B cell (primary cell): ENCODE measurements around the gene PLD1. TPM values are rescaled to one million over a fixed set of nuclear protein-coding genes. Genes with fewer than 3 reads are reported as not detected.

ENCODE experiments used
- ATAC-seq: fragments of 200-7000 bp; cut with Tn5 transposase; one replicate; pipeline ENCODE4 v1.10.0; 2021; ENCODE audit warnings: low read depth, mild to moderate bottlenecking, moderate number of reproducible peaks, moderate library complexity
- CTCF ChIA-PET: fragments of 350-600 bp; sonication (Branson Sonifier 250); formaldehyde crosslinking; loops from one replicate; lab custom pipeline; 2021; ENCODE audit warnings: antibody characterized with exemption, inconsistent platforms; lab: Charles Lee
- POLR2A ChIA-PET: fragments of 350-600 bp; sonication (Branson Sonifier 250); formaldehyde crosslinking; loops from one replicate; lab custom pipeline; 2021; ENCODE audit warnings: antibody characterized with exemption; lab: Charles Lee
- DNase-seq: peaks from one replicate; pipeline ENCODE4 v3.0.0; 2013
- H2AFZ ChIP-seq: 2 replicates; pipeline ENCODE4 v1.6.1; 2012; ENCODE audit warnings: mild to moderate bottlenecking, low read depth, low read length; ENCODE audit not compliant: insufficient read depth, poor library complexity, severe bottlenecking
- H3K27ac ChIP-seq, 2 donors: 1 replicate in 1 of 2; 2 replicates in 1 of 2; pipeline ENCODE4 v1.5.1; 2012 to 2013; ENCODE audit warnings: low read length in 2 of 2, mild to moderate bottlenecking in 2 of 2, moderate library complexity in 1 of 2
- H3K27me3 ChIP-seq, 4 experiments: fragments of 200-600 bp in 1 of 4; sonication (generic) in 1 of 4; replicated peaks in 1 of 4; 1 replicate in 2 of 4; 2 replicates in 2 of 4; pipeline versions ENCODE4 v1.6.1 to v1.7.0; 2013 to 2016; ENCODE audit warnings: low read length in 3 of 4, mild to moderate bottlenecking in 2 of 4, mixed read lengths in 1 of 4, moderate library complexity in 1 of 4; ENCODE audit not compliant: insufficient read depth in 4 of 4, control insufficient read depth in 3 of 4; ENCODE audit errors: control extremely low read depth in 1 of 4
- H3K36me3 ChIP-seq, 2 experiments: replicated peaks in 1 of 2; 1 replicate in 1 of 2; 2 replicates in 1 of 2; pipeline versions ENCODE4 v1.6.1 to v1.7.1; 2013; ENCODE audit warnings: low read length in 1 of 2; ENCODE audit not compliant: insufficient read depth in 2 of 2, control insufficient read depth in 1 of 2; ENCODE audit errors: control extremely low read depth in 1 of 2, extremely low read depth in 1 of 2
- H3K4me1 ChIP-seq, 2 donors: fragments of 200-600 bp in 1 of 2; sonication (generic) in 1 of 2; 1 replicate in 1 of 2; 2 replicates in 1 of 2; pipeline versions ENCODE4 v1.5.1 to v1.6.1; 2013 to 2017; ENCODE audit warnings: low read length in 2 of 2; ENCODE audit not compliant: control insufficient read depth in 2 of 2, insufficient read depth in 2 of 2
- H3K4me2 ChIP-seq: replicated peaks from 2 replicates; pipeline ENCODE3; 2012; ENCODE audit warnings: mild to moderate bottlenecking, low read depth, low read length; ENCODE audit not compliant: poor library complexity, severe bottlenecking
- H3K4me3 ChIP-seq, 5 experiments: fragments of 200-600 bp in 1 of 5; sonication (generic) in 1 of 5; 1 replicate in 3 of 5; 2 replicates in 2 of 5; pipeline versions ENCODE4 v1.5.1 to v1.7.0; 2011 to 2016; ENCODE audit warnings: low read length in 4 of 5, mild to moderate bottlenecking in 4 of 5, low read depth in 2 of 5, control low read depth in 1 of 5, moderate library complexity in 1 of 5; ENCODE audit not compliant: insufficient read depth in 1 of 5; ENCODE audit errors: control extremely low read depth in 1 of 5, extremely low read depth in 1 of 5
- H3K79me2 ChIP-seq: fragments of 200-600 bp; sonication (generic); one replicate; pipeline ENCODE4 v1.6.0; 2016; ENCODE audit warnings: low read length; ENCODE audit not compliant: control insufficient read depth, insufficient read depth
- H3K9ac ChIP-seq: fragments of 200-600 bp; sonication (generic); 2 replicates; pipeline ENCODE4 v1.6.1; 2017; ENCODE audit warnings: mild to moderate bottlenecking, low read length, moderate library complexity
- H3K9me3 ChIP-seq, 3 donors: one replicate each; pipeline versions ENCODE4 v1.6.1 to v1.7.1; 2013; ENCODE audit warnings: low read length in 2 of 3; ENCODE audit not compliant: control insufficient read depth in 2 of 3, insufficient read depth in 1 of 3; ENCODE audit errors: control extremely low read depth in 1 of 3
- H4K20me1 ChIP-seq: 2 replicates; pipeline ENCODE4 v1.6.0; 2012; ENCODE audit warnings: mild to moderate bottlenecking, low read length; ENCODE audit not compliant: insufficient read depth, control insufficient read depth, poor library complexity, severe bottlenecking
- H3K27ac Mint-ChIP-seq: one replicate; pipeline ENCODE4 v1.8.0; 2021; ENCODE audit warnings: mixed read lengths
- H3K27me3 Mint-ChIP-seq: one replicate; pipeline ENCODE4 v1.8.0; 2021; ENCODE audit warnings: mixed read lengths
- H3K4me1 Mint-ChIP-seq: one replicate; pipeline ENCODE4 v1.8.0; 2021; ENCODE audit warnings: mixed read lengths
- H3K4me3 Mint-ChIP-seq: one replicate; pipeline ENCODE4 v1.8.0; 2021; ENCODE audit warnings: mixed read lengths
- H3K9me3 Mint-ChIP-seq: one replicate; pipeline ENCODE4 v1.8.0; 2022; ENCODE audit warnings: mixed read lengths; ENCODE audit not compliant: insufficient read depth
- EZH2 ChIP-seq: IDR thresholded peaks from 2 replicates; pipeline ENCODE4 v1.6.1; 2012; ENCODE audit warnings: borderline replicate concordance, low read depth, mild to moderate bottlenecking, moderate library complexity, low read length; ENCODE audit not compliant: insufficient read depth, poor library complexity, severe bottlenecking
- WGBS: methylation state at CpG from one replicate; pipeline ENCODE4 v1.1.5; 2013; ENCODE audit warnings: missing lambda C conversion rate; ENCODE audit not compliant: insufficient coverage; 5-methylcytosine and 5-hydroxymethylcytosine counted together
- intact Hi-C: fragments of 100-400 bp; cut with micrococcal nuclease; formaldehyde crosslinking; loops from one replicate; pipeline ENCODE4 v1.10.0; 2022
- polyA plus RNA-seq: library from polyadenylated mRNA; depleted of rRNA; stranded (reverse); fragments of >200 nt; gene quantifications from 2 replicates; pipeline ENCODE4 v1.2.3, GENCODE V29; 2012
- total RNA-seq, 2 donors: library from RNA; stranded (reverse); fragments of 120-200 nt in 1 of 2; gene quantifications; 1 replicate in 1 of 2; 2 replicates in 1 of 2; pipeline versions ENCODE4 v1.2.3 to v1.2.4, GENCODE V29; 2013 to 2022
- TF ChIP-seq, protein P1 (sequence below): fragments of 200-600 bp; IDR thresholded peaks from one replicate; pipeline ENCODE4 v1.8.0; 2022; ENCODE audit warnings: antibody characterized with exemption, mild to moderate bottlenecking

PLD1 gene
- total and polyA plus RNA-seq, 2 donors (not counting 1 experiment from before 2014, with no cell fraction given): 0.24 to 0.52 TPM

DNA sequence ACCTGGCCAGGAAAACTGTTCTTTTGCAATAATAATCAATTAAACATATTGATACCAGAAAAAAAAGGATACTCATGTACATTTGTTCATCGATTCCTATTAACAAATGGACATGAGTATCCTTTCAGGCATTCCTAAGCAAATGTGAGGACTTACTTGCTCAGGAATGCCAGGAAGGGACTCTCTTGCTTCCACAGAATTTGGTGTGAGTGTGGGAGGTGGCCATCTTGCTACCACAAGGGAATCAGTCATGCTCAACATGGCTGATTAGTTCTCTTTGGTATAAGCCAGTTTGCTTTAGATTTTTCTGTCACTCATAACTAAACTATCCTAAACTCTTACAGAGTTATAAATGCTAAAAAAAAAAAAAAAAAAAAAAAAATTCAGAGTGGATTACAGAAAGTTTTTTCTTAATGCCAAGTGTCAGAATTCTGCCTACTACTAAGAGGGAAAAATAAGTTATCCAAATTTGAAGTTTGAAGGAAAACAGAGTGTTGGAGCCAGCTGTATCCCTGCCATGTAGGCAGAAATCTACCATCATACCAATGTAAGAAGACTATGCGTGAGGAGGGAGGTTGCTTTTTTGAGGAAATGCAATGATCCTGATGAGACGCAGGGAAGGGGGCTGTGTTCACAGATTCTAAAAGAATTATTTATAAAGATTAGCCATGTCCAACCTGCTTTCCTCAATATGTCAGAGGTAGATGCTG lies 98.7 kb downstream of the PLD1 start:
- TF ChIP-seq EZH2: no peak
- TF ChIP-seq, protein P1, sequence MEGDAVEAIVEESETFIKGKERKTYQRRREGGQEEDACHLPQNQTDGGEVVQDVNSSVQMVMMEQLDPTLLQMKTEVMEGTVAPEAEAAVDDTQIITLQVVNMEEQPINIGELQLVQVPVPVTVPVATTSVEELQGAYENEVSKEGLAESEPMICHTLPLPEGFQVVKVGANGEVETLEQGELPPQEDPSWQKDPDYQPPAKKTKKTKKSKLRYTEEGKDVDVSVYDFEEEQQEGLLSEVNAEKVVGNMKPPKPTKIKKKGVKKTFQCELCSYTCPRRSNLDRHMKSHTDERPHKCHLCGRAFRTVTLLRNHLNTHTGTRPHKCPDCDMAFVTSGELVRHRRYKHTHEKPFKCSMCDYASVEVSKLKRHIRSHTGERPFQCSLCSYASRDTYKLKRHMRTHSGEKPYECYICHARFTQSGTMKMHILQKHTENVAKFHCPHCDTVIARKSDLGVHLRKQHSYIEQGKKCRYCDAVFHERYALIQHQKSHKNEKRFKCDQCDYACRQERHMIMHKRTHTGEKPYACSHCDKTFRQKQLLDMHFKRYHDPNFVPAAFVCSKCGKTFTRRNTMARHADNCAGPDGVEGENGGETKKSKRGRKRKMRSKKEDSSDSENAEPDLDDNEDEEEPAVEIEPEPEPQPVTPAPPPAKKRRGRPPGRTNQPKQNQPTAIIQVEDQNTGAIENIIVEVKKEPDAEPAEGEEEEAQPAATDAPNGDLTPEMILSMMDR: no peak
- intact Hi-C loops: no loop called here
- Histone ChIP-seq H3K27me3 (no peaks in the 10 kb centered on the region), H3K4me2 (no peak overlapping the region), H3K36me3 (no peaks in the 10 kb centered on the region), H3K79me2 (no peaks in the 10 kb centered on the region), H3K9ac (no peak overlapping the region), H3K27ac (no peak overlapping the region), H4K20me1 (no peaks in the 10 kb centered on the region), H2AFZ (no peak overlapping the region), H3K4me3 (no peak overlapping the region), H3K4me1 (no peaks in the 10 kb centered on the region), H3K9me3 (peaks cover 0 to 3% (median 0%) of the 10 kb centered on the region in 3 donors)
- H3K27ac Mint-ChIP-seq: no peak overlapping the region
- CTCF ChIA-PET: no interaction called here
- no CpG with 5 or more reads among the region's 3 CpGs for WGBS
- no peak for ATAC-seq
- no peaks in the 10 kb centered on the region for H3K27me3 Mint-ChIP-seq
- H3K4me1 Mint-ChIP-seq: no peaks in the 10 kb centered on the region
- no peak for DNase-seq
- POLR2A ChIA-PET: no interaction called here
- H3K4me3 Mint-ChIP-seq: no peak overlapping the region
- H3K9me3 Mint-ChIP-seq: peaks cover 3% of the 10 kb centered on the region

- POLR2A ChIA-PET: no interaction called here
- Histone ChIP-seq H3K9me3 (peaks cover 0 to 3% (median 0%) of the 10 kb centered on the region in 3 donors), H3K36me3 (no peaks in the 10 kb centered on the region), H3K4me1 (no peaks in the 10 kb centered on the region), H3K27ac (no peak overlapping the region), H3K27me3 (no peaks in the 10 kb centered on the region), H2AFZ (no peak overlapping the region), H4K20me1 (no peaks in the 10 kb centered on the region), H3K9ac (no peak overlapping the region), H3K4me2 (no peak overlapping the region), H3K4me3 (no peak overlapping the region), H3K79me2 (no peaks in the 10 kb centered on the region)
- Mint-ChIP-seq H3K27me3 (no peaks in the 10 kb centered on the region), H3K27ac (no peak overlapping the region), H3K9me3 (peaks cover 2% of the 10 kb centered on the region), H3K4me1 (no peaks in the 10 kb centered on the region), H3K4me3 (no peak overlapping the region)
- TF ChIP-seq, protein P1: no peak
- no peak for TF ChIP-seq EZH2
- DNase-seq (no peak), ATAC-seq (no peak)
- WGBS: 97% methylated on average over 14 of the region's 17 CpGs
- intact Hi-C loops: no loop called here
- CTCF ChIA-PET: no interaction called here
These were observed 99.9 kb downstream of the PLD1 start for GRCh38 chr3:171710359-171710758.
